Measurements from ENCODE around the gene QTRT2. TPM values are rescaled to one million over a fixed set of nuclear protein-coding genes. Genes with fewer than 3 reads are reported as not detected.

The QTRT2 gene
- polyA plus RNA-seq, 1 donor from 2014 or later = 16.3 TPM

- Histone ChIP-seq H2AFZ (ENCODE audit: low read depth, low read length) (no peak overlapping the region), H3F3A (ENCODE audit: insufficient read depth, low read length, poor library complexity, severe bottlenecking) (no peaks in the 10 kb centered on the region), H3K4me2 (ENCODE audit: low read length) (no peak overlapping the region), H3K4me3 (ENCODE audit: low read length) (no peak overlapping the region), H4K20me1 (ENCODE audit: insufficient read depth) (no peaks in the 10 kb centered on the region), H3K9me2 (ENCODE audit: insufficient read depth, low read length) (no peaks in the 10 kb centered on the region), H3K27ac (ENCODE audit: low read length) (no peak overlapping the region), H3K27me3 (ENCODE audit: insufficient read depth, low read depth, low read length) (no peaks in the 10 kb centered on the region), H3K36me3 (ENCODE audit: insufficient read depth, low read length) (no peaks in the 10 kb centered on the region), H3K79me2 (replicated peaks; ENCODE audit: insufficient read depth, low read length) (no peaks in the 10 kb centered on the region), H3K9me3 (ENCODE audit: low read length) (no peaks in the 10 kb centered on the region), H3K9ac (ENCODE audit: low read length) (no peak overlapping the region)
- no peak for TF ChIP-seq POLR2AphosphoS5 (IDR thresholded peaks at IDR 0.05)
- TF ChIP-seq EP300 (conservative IDR thresholded peaks at IDR 0.05; ENCODE audit: poor library complexity, severe bottlenecking) = no peak
- TF ChIP-seq MXI1 (conservative IDR thresholded peaks at IDR 0.05; ENCODE audit: poor library complexity, severe bottlenecking) = no peak
- no peak for TF ChIP-seq SMC3 (conservative IDR thresholded peaks at IDR 0.05; ENCODE audit: poor library complexity)
- no peak for TF ChIP-seq CTCF (IDR thresholded peaks at IDR 0.05; ENCODE audit: poor library complexity, severe bottlenecking)
- TF ChIP-seq TAF1 (IDR thresholded peaks at IDR 0.05; ENCODE audit: low read depth) = no peak
- no peak for TF ChIP-seq REST (IDR thresholded peaks at IDR 0.05; ENCODE audit: borderline replicate concordance)
- TF ChIP-seq EZH2 (IDR thresholded peaks at IDR 0.05; ENCODE audit: borderline replicate concordance, insufficient read depth, low read length, poor library complexity, severe bottlenecking) = no peak
- TF ChIP-seq RAD21 (conservative IDR thresholded peaks at IDR 0.05) = no peak
These were observed 58.6 kb downstream of the QTRT2 start for GRCh38 chr3:114115143-114115542.

GRCh38 chr3:114119776-114120175 lies 63.2 kb downstream of the QTRT2 start:
- Histone ChIP-seq H3K27ac (ENCODE audit: low read length) (no peak overlapping the region), H3K9me3 (ENCODE audit: low read length) (no peaks in the 10 kb centered on the region), H3K27me3 (ENCODE audit: insufficient read depth, low read depth, low read length) (no peaks in the 10 kb centered on the region), H3K4me2 (ENCODE audit: low read length) (no peak overlapping the region), H3K9me2 (ENCODE audit: insufficient read depth, low read length) (no peaks in the 10 kb centered on the region), H2AFZ (ENCODE audit: low read depth, low read length) (no peak overlapping the region), H3K36me3 (ENCODE audit: insufficient read depth, low read length) (no peaks in the 10 kb centered on the region), H3K4me3 (ENCODE audit: low read length) (no peak overlapping the region), H3K9ac (ENCODE audit: low read length) (no peak overlapping the region), H4K20me1 (ENCODE audit: insufficient read depth) (no peaks in the 10 kb centered on the region), H3K79me2 (replicated peaks; ENCODE audit: insufficient read depth, low read length) (no peaks in the 10 kb centered on the region), H3F3A (ENCODE audit: insufficient read depth, low read length, poor library complexity, severe bottlenecking) (no peaks in the 10 kb centered on the region)
- TF ChIP-seq TAF1 (IDR thresholded peaks at IDR 0.05; ENCODE audit: low read depth) = no peak
- TF ChIP-seq EP300 (conservative IDR thresholded peaks at IDR 0.05; ENCODE audit: poor library complexity, severe bottlenecking) = no peak
- TF ChIP-seq CTCF (IDR thresholded peaks at IDR 0.05; ENCODE audit: poor library complexity, severe bottlenecking) = no peak
- TF ChIP-seq POLR2AphosphoS5 (IDR thresholded peaks at IDR 0.05) = no peak
- TF ChIP-seq RAD21 (conservative IDR thresholded peaks at IDR 0.05) = no peak
- no peak for TF ChIP-seq EZH2 (IDR thresholded peaks at IDR 0.05; ENCODE audit: borderline replicate concordance, insufficient read depth, low read length, poor library complexity, severe bottlenecking)
- no peak for TF ChIP-seq SMC3 (conservative IDR thresholded peaks at IDR 0.05; ENCODE audit: poor library complexity)
